Natural killer cell treated with Interleukin-12 subunit alpha and Interleukin-12 subunit beta and Interleukin-15 and Interleukin-18, amount 100 ng/mL, for 72 hours (primary cell): ENCODE results near the gene GFOD2. TPM values are rescaled to one million over a fixed set of nuclear protein-coding genes. Genes with fewer than 3 reads are reported as not detected.

Experiments used
- total RNA-seq, 2 donors: library from RNA; stranded (reverse); gene quantifications; one replicate each; pipeline ENCODE4 v1.2.3, GENCODE V29; 2022

The GFOD2 gene
- total RNA-seq, 2 donors from 2014 or later, result 14.8 to 22.0 TPM

Other genes starting within 250 kb of the GFOD2 start
- 10 to 100 TPM; 66.9 to 85.5 TPM for gene ATP6V0D1, start 238.2 kb downstream of the GFOD2 start, total RNA-seq
- not detected for gene AGRP, start 235.8 kb downstream of the GFOD2 start, total RNA-seq
- 10 to 100 TPM; 47.7 to 48.2 TPM for gene RIPOR1, start 190.5 kb downstream of the GFOD2 start, total RNA-seq
- gene CTCF, start 156.8 kb downstream of the GFOD2 start, total RNA-seq, result 10 to 100 TPM; 54.3 to 72.4 TPM
- gene CARMIL2, start 74.2 kb downstream of the GFOD2 start, total RNA-seq, result 10 to 100 TPM; 33.8 to 89.7 TPM
- gene ACD, start 59.1 kb downstream of the GFOD2 start, total RNA-seq, result 10 to 100 TPM; 54.9 to 91.3 TPM
- 1 to 10 TPM; 6.3 to 8.0 TPM for gene PARD6A, start 58.4 kb downstream of the GFOD2 start, total RNA-seq
- 10 to 100 TPM in 1 of 2 donors, 1 to 10 TPM in 1; 8.1 to 12.2 TPM for gene ENKD1, start 52.6 kb downstream of the GFOD2 start, total RNA-seq
- gene C16orf86, start 52.5 kb downstream of the GFOD2 start, total RNA-seq, result 1 to 10 TPM; 1.6 to 1.9 TPM
- gene RANBP10, start 87.2 kb upstream of the GFOD2 start, total RNA-seq, result 10 to 100 TPM; 28.0 to 31.0 TPM
- gene TSNAXIP1, start 87.6 kb upstream of the GFOD2 start, total RNA-seq, result 1 to 10 TPM in 1 of 2 donors, under 1 TPM in 1; 0.24 to 1.1 TPM
- 10 to 100 TPM; 30.5 to 45.9 TPM for gene THAP11, start 123.0 kb upstream of the GFOD2 start, total RNA-seq
- gene NUTF2, start 127.6 kb upstream of the GFOD2 start, total RNA-seq, result 100 to 1,000 TPM; 114 to 124 TPM
- gene CENPT, start 128.4 kb upstream of the GFOD2 start, total RNA-seq, result 10 to 100 TPM; 51.6 to 83.7 TPM
- 100 to 1,000 TPM; 100 to 151 TPM for gene EDC4, start 153.7 kb upstream of the GFOD2 start, total RNA-seq
- 1 to 10 TPM in 1 of 2 donors, not detected in 1; 1.2 TPM for gene NRN1L, start 165.6 kb upstream of the GFOD2 start, total RNA-seq
- gene PSKH1, start 173.9 kb upstream of the GFOD2 start, total RNA-seq, result 10 to 100 TPM; 15.4 to 20.1 TPM
- gene CTRL, start 212.5 kb upstream of the GFOD2 start, total RNA-seq, result 10 to 100 TPM in 1 of 2 donors, 1 to 10 TPM in 1; 8.4 to 15.6 TPM
- 100 to 1,000 TPM; 259 to 316 TPM for gene PSMB10, start 217.5 kb upstream of the GFOD2 start, total RNA-seq
- 10 to 100 TPM; 11.4 to 44.7 TPM for gene LCAT, start 224.8 kb upstream of the GFOD2 start, total RNA-seq
- 10 to 100 TPM; 32.9 to 84.4 TPM for gene SLC12A4, start 249.3 kb upstream of the GFOD2 start, total RNA-seq